Vagina (tissue), 2 donors: Measurements from ENCODE around the gene SPNS3.
A peak's percentile ranks its signal among the peaks of the same experiment; 100 is the strongest.

ENCODE experiments used
- POLR2A ChIP-seq, 2 donors: fragments of 450-650 bp; IDR thresholded peaks; one replicate each; pipeline ENCODE4 v1.6.1; 2017; ENCODE audit warnings: antibody characterized with exemption in 2 of 2, mild to moderate bottlenecking in 2 of 2, moderate library complexity in 2 of 2
- POLR2AphosphoS5 ChIP-seq, 2 donors: sonication (generic); formaldehyde crosslinking; IDR thresholded peaks; one replicate each; pipeline ENCODE4 v1.9.0; 2017; ENCODE audit warnings: antibody characterized with exemption in 2 of 2, mild to moderate bottlenecking in 2 of 2, low read depth in 1 of 2; ENCODE audit not compliant: insufficient read depth in 1 of 2
- TF ChIP-seq, protein P1 (sequence below), 3 experiments: fragments of 450-650 bp in 2 of 3; fragments of 200-600 bp in 1 of 3; sonication (generic) in 1 of 3; IDR thresholded peaks; one replicate each; pipeline ENCODE4 v1.5.1; 2017 to 2019; ENCODE audit warnings: antibody characterized with exemption in 3 of 3, mild to moderate bottlenecking in 2 of 3, moderate library complexity in 2 of 3

DNA sequence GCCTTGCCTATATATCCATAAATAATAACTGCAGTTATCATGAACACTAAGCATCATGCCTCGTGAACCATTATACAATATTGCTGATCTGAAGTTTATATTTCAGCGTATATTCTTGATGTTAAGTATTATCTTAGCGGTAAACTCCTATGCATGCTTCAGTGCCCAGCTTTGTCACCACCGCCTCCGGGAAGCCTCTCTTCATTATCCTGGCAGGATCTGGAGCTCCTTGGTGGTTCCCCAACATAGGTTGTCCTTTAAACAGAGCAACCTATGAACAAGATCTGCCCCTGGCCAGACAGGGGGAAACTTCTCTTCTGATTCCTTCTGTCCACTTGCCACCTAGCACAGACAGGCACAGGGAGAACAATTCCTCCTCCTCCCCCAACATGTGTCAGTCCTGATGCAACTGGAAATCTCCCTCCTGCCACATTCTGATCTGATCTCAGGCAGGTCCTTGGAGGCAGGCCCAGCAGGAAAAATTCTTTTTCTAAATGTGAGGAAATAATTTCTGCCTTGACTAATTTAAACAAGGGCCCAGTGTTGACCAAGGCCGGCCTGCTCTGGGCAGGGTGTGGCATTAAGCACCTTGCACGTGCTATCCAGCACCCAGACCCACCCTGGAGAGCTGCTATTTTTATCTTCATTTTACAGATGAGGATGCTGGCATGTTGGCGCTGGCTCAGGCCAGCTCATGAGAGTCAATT, 87.3 kb downstream of the SPNS3 start:
- TF ChIP-seq, protein P1, sequence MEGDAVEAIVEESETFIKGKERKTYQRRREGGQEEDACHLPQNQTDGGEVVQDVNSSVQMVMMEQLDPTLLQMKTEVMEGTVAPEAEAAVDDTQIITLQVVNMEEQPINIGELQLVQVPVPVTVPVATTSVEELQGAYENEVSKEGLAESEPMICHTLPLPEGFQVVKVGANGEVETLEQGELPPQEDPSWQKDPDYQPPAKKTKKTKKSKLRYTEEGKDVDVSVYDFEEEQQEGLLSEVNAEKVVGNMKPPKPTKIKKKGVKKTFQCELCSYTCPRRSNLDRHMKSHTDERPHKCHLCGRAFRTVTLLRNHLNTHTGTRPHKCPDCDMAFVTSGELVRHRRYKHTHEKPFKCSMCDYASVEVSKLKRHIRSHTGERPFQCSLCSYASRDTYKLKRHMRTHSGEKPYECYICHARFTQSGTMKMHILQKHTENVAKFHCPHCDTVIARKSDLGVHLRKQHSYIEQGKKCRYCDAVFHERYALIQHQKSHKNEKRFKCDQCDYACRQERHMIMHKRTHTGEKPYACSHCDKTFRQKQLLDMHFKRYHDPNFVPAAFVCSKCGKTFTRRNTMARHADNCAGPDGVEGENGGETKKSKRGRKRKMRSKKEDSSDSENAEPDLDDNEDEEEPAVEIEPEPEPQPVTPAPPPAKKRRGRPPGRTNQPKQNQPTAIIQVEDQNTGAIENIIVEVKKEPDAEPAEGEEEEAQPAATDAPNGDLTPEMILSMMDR (IDR thresholded peaks at IDR 0.05): no peak
- TF ChIP-seq POLR2A (IDR thresholded peaks at IDR 0.05) (no peak), POLR2AphosphoS5 (IDR thresholded peaks at IDR 0.05; ENCODE audit: insufficient read depth in 1 of 2, low read depth in 1 of 2) (peak in 1 of 2 donors; percentile 28)
